A549 (cell line): Measurements from ENCODE around the gene MAP3K8. TPM values are rescaled to one million over a fixed set of nuclear protein-coding genes. Genes with fewer than 3 reads are reported as not detected.

Source experiments
- ATAC-seq, 2 experiments: fragments of 200-7000 bp in 1 of 2; fragments of >200 bp in 1 of 2; cut with Nextera tagmentation in 1 of 2; cut with Tn5 transposase in 1 of 2; 3 replicates each; pipeline versions ENCODE4 v1.8.0 to v1.9.1; 2018 to 2020; ENCODE audit warnings: mild to moderate bottlenecking in 1 of 2, moderate library complexity in 1 of 2
- CTCF ChIA-PET: fragments of 300-600 bp; sonication (Branson Sonifier 250); formaldehyde crosslinking; extraction: SDS; loops from one replicate; lab custom pipeline; 2021; ENCODE audit warnings: antibody characterized with exemption, inconsistent platforms; lab: Yijun Ruan, JAX
- POLR2A ChIA-PET: fragments of 350-600 bp; formaldehyde crosslinking; extraction: SDS; loops from one replicate; lab custom pipeline; 2021; ENCODE audit warnings: antibody characterized with exemption, inconsistent platforms; lab: Yijun Ruan, JAX
- DNase-seq, 2 experiments: peaks; one replicate each; pipeline versions ENCODE4 v3.0.0 to v3.0.0-alpha.2; 2011 to 2016; ENCODE audit warnings: low read depth in 1 of 2, low spot score in 1 of 2
- FAIRE-seq: peaks from 2 replicates; lab custom pipeline; 2011; peaks lifted over from hg19 to GRCh38; lab: Jason Lieb, UNC
- H3K27ac ChIP-seq, 2 experiments: fragments of >200 bp; sonication (Bioruptor Twin); formaldehyde crosslinking; 3 replicates each; pipeline ENCODE4 v1.5.1; 2016 to 2017
- H3K4me1 ChIP-seq: fragments of >200 bp; sonication (Bioruptor Twin); formaldehyde crosslinking; 3 replicates; pipeline ENCODE4 v1.6.1; 2016
- H3K4me2 ChIP-seq: fragments of >200 bp; sonication (Bioruptor Twin); formaldehyde crosslinking; 3 replicates; pipeline ENCODE4 v1.6.1; 2016
- H3K4me3 ChIP-seq: fragments of >200 bp; sonication (Bioruptor Twin); formaldehyde crosslinking; 3 replicates; pipeline ENCODE4 v1.5.1; 2016
- H3K9me3 ChIP-seq: fragments of >200 bp; sonication (Bioruptor Twin); formaldehyde crosslinking; 3 replicates; pipeline ENCODE4 v1.6.1; 2016
- CEBPB ChIP-seq, 2 experiments: fragments of >200 bp in 1 of 2; sonication (Bioruptor Twin) in 1 of 2; formaldehyde crosslinking in 1 of 2; IDR thresholded peaks; 2 replicates each; pipeline ENCODE4 v1.6.1; 2012 to 2016
- EHF ChIP-seq: fragments of 250-450 bp; sonication (Bioruptor Pico); IDR thresholded peaks from 2 replicates; pipeline ENCODE4 v1.5.0; 2020; ENCODE audit warnings: mild to moderate bottlenecking
- EP300 ChIP-seq, 2 experiments: fragments of >200 bp; sonication (Bioruptor Twin); formaldehyde crosslinking; IDR thresholded peaks; 2 replicates in 1 of 2; 3 replicates in 1 of 2; pipeline ENCODE4 v1.6.1; 2016 to 2017
- FOSL2 ChIP-seq, 2 experiments: fragments of 450-650 bp in 1 of 2; fragments of >200 bp in 1 of 2; sonication (Bioruptor Twin) in 1 of 2; formaldehyde crosslinking; IDR thresholded peaks; 2 replicates each; pipeline versions ENCODE4 v1.5.0 to v1.6.1; 2016 to 2020; ENCODE audit warnings: mild to moderate bottlenecking in 1 of 2, moderate library complexity in 1 of 2
- FOXS1 ChIP-seq: fragments of 250-450 bp; sonication (Bioruptor Pico); IDR thresholded peaks from 2 replicates; pipeline ENCODE4 v1.5.0; 2020; ENCODE audit warnings: mild to moderate bottlenecking, moderate library complexity
- GATA3 ChIP-seq: IDR thresholded peaks from 2 replicates; pipeline ENCODE4 v1.6.1; 2012; ENCODE audit warnings: borderline replicate concordance
- HOXA7 ChIP-seq: fragments of 250-450 bp; sonication (Bioruptor Pico); IDR thresholded peaks from 2 replicates; pipeline ENCODE4 v1.5.0; 2020; ENCODE audit warnings: mild to moderate bottlenecking, moderate library complexity
- HOXB13 ChIP-seq: fragments of 250-450 bp; sonication (Bioruptor Pico); IDR thresholded peaks from 2 replicates; pipeline ENCODE4 v1.5.0; 2020; ENCODE audit warnings: low read depth, mild to moderate bottlenecking, moderate library complexity
- HOXB5 ChIP-seq: fragments of 250-450 bp; sonication (Bioruptor Pico); IDR thresholded peaks from 2 replicates; pipeline ENCODE4 v1.5.0; 2020; ENCODE audit warnings: mild to moderate bottlenecking, moderate library complexity
- JUN ChIP-seq, 2 experiments: fragments of >200 bp; sonication (Bioruptor Twin); formaldehyde crosslinking; IDR thresholded peaks; 2 replicates in 1 of 2; 3 replicates in 1 of 2; pipeline ENCODE4 v1.6.1; 2016 to 2017
- JUNB ChIP-seq: fragments of >200 bp; sonication (Bioruptor Twin); formaldehyde crosslinking; IDR thresholded peaks from 2 replicates; pipeline ENCODE4 v1.6.1; 2016
- KDM1A ChIP-seq: fragments of 200-600 bp; sonication (generic); IDR thresholded peaks from 2 replicates; pipeline ENCODE4 v1.6.1; 2016; ENCODE audit warnings: low read depth, mild to moderate bottlenecking
- KDM5A ChIP-seq: fragments of 200-600 bp; sonication (generic); IDR thresholded peaks from 2 replicates; pipeline ENCODE4 v1.6.1; 2016; ENCODE audit warnings: antibody characterized with exemption, mild to moderate bottlenecking
- POLR2A ChIP-seq: IDR thresholded peaks from 2 replicates; pipeline ENCODE4 v1.6.1; 2012; ENCODE audit warnings: mild to moderate bottlenecking, low read length
- RARB ChIP-seq: fragments of 250-450 bp; sonication (Bioruptor Pico); IDR thresholded peaks from 2 replicates; pipeline ENCODE4 v1.8.0; 2021; ENCODE audit warnings: mild to moderate bottlenecking, moderate library complexity
- RFX5 ChIP-seq: fragments of 450-650 bp; IDR thresholded peaks from 2 replicates; pipeline ENCODE4 v1.7.1; 2014; ENCODE audit warnings: antibody characterized with exemption, mild to moderate bottlenecking, moderate library complexity
- RNF2 ChIP-seq: fragments of 200-600 bp; sonication (generic); IDR thresholded peaks from 2 replicates; pipeline ENCODE4 v1.6.1; 2016; ENCODE audit warnings: low read depth, mild to moderate bottlenecking, antibody characterized with exemption, moderate library complexity, borderline replicate concordance
- SREBF2 ChIP-seq: fragments of 450-650 bp; IDR thresholded peaks from 2 replicates; pipeline ENCODE4 v1.6.1; 2014; ENCODE audit warnings: mild to moderate bottlenecking, moderate library complexity
- ZC3H11A ChIP-seq: fragments of 450-650 bp; IDR thresholded peaks from 2 replicates; pipeline ENCODE4 v1.6.1; 2014; ENCODE audit warnings: antibody characterized with exemption, mild to moderate bottlenecking
- ZNF302 ChIP-seq: fragments of 250-450 bp; sonication (Bioruptor Pico); IDR thresholded peaks from 2 replicates; pipeline ENCODE4 v1.9.0; 2021; ENCODE audit warnings: inconsistent platforms, mild to moderate bottlenecking, moderate library complexity
- WGBS: methylation state at CpG from one replicate; pipeline ENCODE4 v1.1.6; 2017; ENCODE audit errors: missing lambda C conversion rate; 5-methylcytosine and 5-hydroxymethylcytosine counted together
- polyA plus RNA-seq, 4 experiments: library from polyadenylated mRNA; depleted of rRNA in 3 of 4; stranded (reverse); fragments of >200 nt; fragmentation: RNase III in 1 of 4; extraction: RNeasy Plus Mini Kit Qiagen cat#74134 plus additional on column Dnase treatment in 1 of 4; gene quantifications; 2 replicates in 3 of 4; 3 replicates in 1 of 4; pipeline ENCODE4 v1.2.3, GENCODE V29; 2011 to 2017
- TF ChIP-seq, protein P1 (sequence below): IDR thresholded peaks from 2 replicates; pipeline ENCODE4 v1.6.1; 2012
- TF ChIP-seq, protein P2 (sequence below): fragments of >200 bp; sonication (Bioruptor Twin); formaldehyde crosslinking; IDR thresholded peaks from 3 replicates; pipeline ENCODE4 v1.6.1; 2016
- TF ChIP-seq, protein P3 (sequence below): IDR thresholded peaks from 2 replicates; pipeline ENCODE4 v1.6.1; 2012
- TF ChIP-seq, protein P4 (sequence below): fragments of >200 bp; sonication (Bioruptor Twin); formaldehyde crosslinking; IDR thresholded peaks from 3 replicates; pipeline ENCODE4 v1.5.1; 2016
- TF ChIP-seq, protein P5 (sequence below): fragments of >200 bp; sonication (Bioruptor Twin); formaldehyde crosslinking; IDR thresholded peaks from 2 replicates; pipeline ENCODE4 v1.6.1; 2016
- TF ChIP-seq, protein P6 (sequence below): IDR thresholded peaks from 2 replicates; pipeline ENCODE4 v1.6.1; 2012; ENCODE audit warnings: low read depth, borderline replicate concordance

MAP3K8 gene
- polyA plus RNA-seq, 2 of the 4 experiments (the other 2 are of a cell fraction), result 26.4 to 50.8 TPM

DNA sequence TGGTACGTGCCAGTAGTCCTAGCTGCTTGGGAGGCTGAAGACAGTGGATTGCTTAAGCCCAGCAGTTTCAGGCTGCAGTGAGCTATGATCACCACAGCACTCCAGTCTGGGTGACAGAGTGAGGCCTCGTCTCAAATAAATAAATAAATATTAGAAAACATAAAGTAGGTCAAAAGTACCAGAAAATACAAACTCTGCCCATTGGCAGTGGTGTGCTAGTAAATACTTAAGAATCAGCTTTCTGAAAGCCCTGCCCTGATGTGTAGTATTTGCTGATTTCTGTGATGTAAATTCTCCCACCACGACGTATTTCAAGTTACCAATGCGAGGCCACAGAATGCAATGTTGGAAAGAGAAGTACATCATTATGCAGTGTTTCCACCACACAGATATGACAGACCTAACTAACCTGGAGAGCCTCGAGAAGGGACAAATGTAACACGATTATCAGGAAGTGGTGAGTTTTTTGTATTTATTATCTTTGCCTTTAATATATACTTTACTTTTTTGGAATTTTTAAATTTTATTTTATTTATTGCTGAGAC lies 11.8 kb upstream of the MAP3K8 start (continued):
- TF ChIP-seq HOXA7 (no peak), HOXB5 (CRISPR knock-in tag) (no peak), RNF2 (no peak), ZC3H11A (no peak)
- TF ChIP-seq, protein P1, sequence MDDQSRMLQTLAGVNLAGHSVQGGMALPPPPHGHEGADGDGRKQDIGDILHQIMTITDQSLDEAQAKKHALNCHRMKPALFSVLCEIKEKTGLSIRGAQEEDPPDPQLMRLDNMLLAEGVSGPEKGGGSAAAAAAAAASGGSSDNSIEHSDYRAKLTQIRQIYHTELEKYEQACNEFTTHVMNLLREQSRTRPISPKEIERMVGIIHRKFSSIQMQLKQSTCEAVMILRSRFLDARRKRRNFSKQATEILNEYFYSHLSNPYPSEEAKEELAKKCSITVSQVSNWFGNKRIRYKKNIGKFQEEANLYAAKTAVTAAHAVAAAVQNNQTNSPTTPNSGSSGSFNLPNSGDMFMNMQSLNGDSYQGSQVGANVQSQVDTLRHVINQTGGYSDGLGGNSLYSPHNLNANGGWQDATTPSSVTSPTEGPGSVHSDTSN, result no peak
- TF ChIP-seq, all 56 proteins: peak for 0

DNA sequence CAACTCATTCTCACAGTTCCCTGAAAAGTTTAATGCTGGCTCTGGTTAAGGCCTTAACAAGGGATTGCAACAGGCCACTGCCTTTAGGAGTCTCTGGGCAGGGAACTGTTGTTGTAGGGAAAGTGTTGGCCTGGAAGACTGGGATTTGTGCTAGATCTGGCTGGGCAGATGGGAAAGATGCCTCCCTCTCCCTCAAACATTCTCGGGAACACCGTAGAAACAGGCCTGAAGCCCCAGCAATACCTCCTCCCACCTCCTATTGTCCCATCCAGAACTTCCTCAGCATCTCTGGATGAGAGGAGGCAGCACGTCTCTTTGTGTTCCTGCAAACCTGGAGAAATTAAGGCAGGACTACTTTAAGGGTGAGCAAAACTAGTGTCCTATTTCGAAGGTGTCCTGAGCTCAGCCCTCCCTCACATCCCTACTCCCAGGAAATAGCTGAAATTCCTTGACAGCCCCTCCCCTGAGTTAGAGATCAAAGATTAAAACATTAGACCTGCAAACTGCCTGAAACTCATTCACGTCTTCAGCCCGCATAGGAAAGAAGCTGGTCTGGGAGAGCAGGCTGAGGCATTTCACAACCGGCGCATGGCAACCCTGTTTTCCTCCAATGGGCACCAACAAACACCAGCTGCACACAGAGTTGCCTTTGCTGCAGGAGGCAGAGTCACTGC lies 10.9 kb upstream of the MAP3K8 start:
- Histone ChIP-seq H3K9me3 (no peaks in the 10 kb centered on the region), H3K27ac (peak overlapping the region; percentile 90 to 94), H3K4me3 (peak overlapping the region; percentile 9; the same call in 1 of the 3 replicates), H3K4me1 (peaks cover 52% of the 10 kb centered on the region), H3K4me2 (peak overlapping the region; percentile 84)
- TF ChIP-seq, protein P2, sequence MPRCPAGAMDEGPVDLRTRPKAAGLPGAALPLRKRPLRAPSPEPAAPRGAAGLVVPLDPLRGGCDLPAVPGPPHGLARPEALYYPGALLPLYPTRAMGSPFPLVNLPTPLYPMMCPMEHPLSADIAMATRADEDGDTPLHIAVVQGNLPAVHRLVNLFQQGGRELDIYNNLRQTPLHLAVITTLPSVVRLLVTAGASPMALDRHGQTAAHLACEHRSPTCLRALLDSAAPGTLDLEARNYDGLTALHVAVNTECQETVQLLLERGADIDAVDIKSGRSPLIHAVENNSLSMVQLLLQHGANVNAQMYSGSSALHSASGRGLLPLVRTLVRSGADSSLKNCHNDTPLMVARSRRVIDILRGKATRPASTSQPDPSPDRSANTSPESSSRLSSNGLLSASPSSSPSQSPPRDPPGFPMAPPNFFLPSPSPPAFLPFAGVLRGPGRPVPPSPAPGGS, result no peak
- TF ChIP-seq HOXB5 (CRISPR knock-in tag) (peak; percentile 42; the same call in 1 of the 2 replicates), RFX5 (0 out of 2 replicates have a peak, but pooled peaks have one; percentile 65), CEBPB (IDR thresholded peaks at IDR 0.05) (peak in 1 of 2 experiments; percentile 90; a peak in 2 of 4 replicates), RARB (CRISPR knock-in tag) (no peak; the same call in 1 of the 2 replicates), POLR2A (peak; percentile 19; the same call in 1 of the 2 replicates), KDM5A (no peak), SREBF2 (no peak), JUNB (0 out of 2 replicates have a peak, but pooled peaks have one; percentile 2), ZC3H11A (no peak), FOSL2 (IDR thresholded peaks at IDR 0.05) (no peak), FOSL2 (CRISPR knock-in tag; IDR thresholded peaks at IDR 0.05) (0 out of 2 replicates have a peak, but pooled peaks have one; percentile 16), KDM1A (no peak), HOXB13 (CRISPR knock-in tag) (peak; percentile 78; the same call in 1 of the 2 replicates), EP300 (IDR thresholded peaks at IDR 0.05) (peak; percentile 49 to 80; a peak in 3 of 5 replicates), JUN (IDR thresholded peaks at IDR 0.05) (peak; percentile 63 to 81; a peak in 3 of 5 replicates), EHF (CRISPR knock-in tag) (peak; percentile 57), ZNF302 (CRISPR knock-in tag) (peak; percentile 45; the same call in 1 of the 2 replicates), FOXS1 (CRISPR knock-in tag) (peak; percentile 41; the same call in 1 of the 2 replicates), GATA3 (peak; percentile 82)
- TF ChIP-seq, protein P3, sequence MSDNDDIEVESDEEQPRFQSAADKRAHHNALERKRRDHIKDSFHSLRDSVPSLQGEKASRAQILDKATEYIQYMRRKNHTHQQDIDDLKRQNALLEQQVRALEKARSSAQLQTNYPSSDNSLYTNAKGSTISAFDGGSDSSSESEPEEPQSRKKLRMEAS, result peak; percentile 69
- TF ChIP-seq, protein P4, sequence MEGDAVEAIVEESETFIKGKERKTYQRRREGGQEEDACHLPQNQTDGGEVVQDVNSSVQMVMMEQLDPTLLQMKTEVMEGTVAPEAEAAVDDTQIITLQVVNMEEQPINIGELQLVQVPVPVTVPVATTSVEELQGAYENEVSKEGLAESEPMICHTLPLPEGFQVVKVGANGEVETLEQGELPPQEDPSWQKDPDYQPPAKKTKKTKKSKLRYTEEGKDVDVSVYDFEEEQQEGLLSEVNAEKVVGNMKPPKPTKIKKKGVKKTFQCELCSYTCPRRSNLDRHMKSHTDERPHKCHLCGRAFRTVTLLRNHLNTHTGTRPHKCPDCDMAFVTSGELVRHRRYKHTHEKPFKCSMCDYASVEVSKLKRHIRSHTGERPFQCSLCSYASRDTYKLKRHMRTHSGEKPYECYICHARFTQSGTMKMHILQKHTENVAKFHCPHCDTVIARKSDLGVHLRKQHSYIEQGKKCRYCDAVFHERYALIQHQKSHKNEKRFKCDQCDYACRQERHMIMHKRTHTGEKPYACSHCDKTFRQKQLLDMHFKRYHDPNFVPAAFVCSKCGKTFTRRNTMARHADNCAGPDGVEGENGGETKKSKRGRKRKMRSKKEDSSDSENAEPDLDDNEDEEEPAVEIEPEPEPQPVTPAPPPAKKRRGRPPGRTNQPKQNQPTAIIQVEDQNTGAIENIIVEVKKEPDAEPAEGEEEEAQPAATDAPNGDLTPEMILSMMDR, result no peak
- TF ChIP-seq, protein P1, result 0 out of 2 replicates have a peak, but pooled peaks have one; percentile 36
- TF ChIP-seq, protein P5, sequence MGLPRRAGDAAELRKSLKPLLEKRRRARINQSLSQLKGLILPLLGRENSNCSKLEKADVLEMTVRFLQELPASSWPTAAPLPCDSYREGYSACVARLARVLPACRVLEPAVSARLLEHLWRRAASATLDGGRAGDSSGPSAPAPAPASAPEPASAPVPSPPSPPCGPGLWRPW, result no peak
- TF ChIP-seq, protein P6, sequence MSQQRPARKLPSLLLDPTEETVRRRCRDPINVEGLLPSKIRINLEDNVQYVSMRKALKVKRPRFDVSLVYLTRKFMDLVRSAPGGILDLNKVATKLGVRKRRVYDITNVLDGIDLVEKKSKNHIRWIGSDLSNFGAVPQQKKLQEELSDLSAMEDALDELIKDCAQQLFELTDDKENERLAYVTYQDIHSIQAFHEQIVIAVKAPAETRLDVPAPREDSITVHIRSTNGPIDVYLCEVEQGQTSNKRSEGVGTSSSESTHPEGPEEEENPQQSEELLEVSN, result 0 out of 2 replicates have a peak, but pooled peaks have one; percentile 10
- peak; percentile 96 to 99 for ATAC-seq
- DNase-seq, result peak; percentile 89 to 96
- peak; percentile 77 for FAIRE-seq
- ChIA-PET POLR2A (interaction anchor here (1.1 to 6.0 kb wide), 5 partner anchors 9 to 161 kb away, joined by 4 to 117 read pairs (median 5); partner anchors contain the start of gene MAP3K8), CTCF (interaction anchor here (1.0 to 2.8 kb wide), 11 partner anchors 8 to 168 kb away, joined by 3 to 18 read pairs (median 6); partner anchors contain the start of gene MAP3K8)
- WGBS, result 6% methylated on average over 8 of the region's 8 CpGs
